Stimulated activated naive CD8-positive, alpha-beta T cell treated with anti-CD3 and anti-CD28 coated beads, Interleukin-15, amount 100 ng/mL, for 72 hours (primary cell): Measurements from ENCODE around the gene ARAP2.

Experiments
- ATAC-seq: fragments of 150-1000 bp; cut with Tn5 transposase; 2 replicates; pipeline ENCODE4 v1.10.0; 2021; ENCODE audit warnings: mild to moderate bottlenecking, moderate library complexity
- DNase-seq, 2 donors: peaks; one replicate each; pipeline ENCODE4 v3.0.0; 2021 to 2022
- H3K27ac Mint-ChIP-seq, 2 donors: one replicate each; pipeline ENCODE4 v1.8.0; 2022; ENCODE audit warnings: mild to moderate bottlenecking in 2 of 2, mixed read lengths in 2 of 2, moderate library complexity in 2 of 2
- H3K27me3 Mint-ChIP-seq: one replicate; pipeline ENCODE4 v1.8.0; 2022; ENCODE audit warnings: mixed read lengths
- H3K4me1 Mint-ChIP-seq: one replicate; pipeline ENCODE4 v1.8.0; 2022; ENCODE audit warnings: mild to moderate bottlenecking, mixed read lengths
- H3K4me3 Mint-ChIP-seq, 2 donors: one replicate each; pipeline ENCODE4 v1.8.0; 2022; ENCODE audit warnings: mild to moderate bottlenecking in 2 of 2, mixed read lengths in 2 of 2, moderate library complexity in 1 of 2
- H3K9me3 Mint-ChIP-seq, 2 donors: one replicate each; pipeline ENCODE4 v1.8.0; 2022; ENCODE audit warnings: mixed read lengths in 2 of 2

The ARAP2 gene

DNA sequence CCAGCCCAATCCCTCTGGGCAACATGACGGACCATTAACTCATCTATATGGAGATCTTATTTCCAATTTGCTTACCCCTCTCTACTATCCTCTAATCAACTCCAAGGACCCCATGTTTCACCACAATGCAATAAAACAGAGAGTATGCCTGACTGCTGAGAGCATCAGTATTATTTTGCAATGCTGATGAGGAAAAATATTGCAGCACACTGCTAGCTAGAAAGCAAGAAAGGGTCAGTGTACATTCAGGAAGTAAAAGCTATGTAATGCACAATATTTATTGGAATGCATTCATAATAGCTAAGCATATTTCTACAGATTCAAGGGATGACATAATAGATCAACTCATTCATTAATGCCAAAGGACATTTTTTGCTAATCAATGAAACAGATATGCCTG lies 33.2 kb downstream of the ARAP2 start:
- ATAC-seq (no peak), DNase-seq (no peak)
- Mint-ChIP-seq H3K27me3 (no peaks in the 10 kb centered on the region), H3K4me3 (no peak overlapping the region), H3K4me1 (peaks cover 50% of the 10 kb centered on the region), H3K27ac (no peak overlapping the region), H3K9me3 (no peaks in the 10 kb centered on the region)

DNA sequence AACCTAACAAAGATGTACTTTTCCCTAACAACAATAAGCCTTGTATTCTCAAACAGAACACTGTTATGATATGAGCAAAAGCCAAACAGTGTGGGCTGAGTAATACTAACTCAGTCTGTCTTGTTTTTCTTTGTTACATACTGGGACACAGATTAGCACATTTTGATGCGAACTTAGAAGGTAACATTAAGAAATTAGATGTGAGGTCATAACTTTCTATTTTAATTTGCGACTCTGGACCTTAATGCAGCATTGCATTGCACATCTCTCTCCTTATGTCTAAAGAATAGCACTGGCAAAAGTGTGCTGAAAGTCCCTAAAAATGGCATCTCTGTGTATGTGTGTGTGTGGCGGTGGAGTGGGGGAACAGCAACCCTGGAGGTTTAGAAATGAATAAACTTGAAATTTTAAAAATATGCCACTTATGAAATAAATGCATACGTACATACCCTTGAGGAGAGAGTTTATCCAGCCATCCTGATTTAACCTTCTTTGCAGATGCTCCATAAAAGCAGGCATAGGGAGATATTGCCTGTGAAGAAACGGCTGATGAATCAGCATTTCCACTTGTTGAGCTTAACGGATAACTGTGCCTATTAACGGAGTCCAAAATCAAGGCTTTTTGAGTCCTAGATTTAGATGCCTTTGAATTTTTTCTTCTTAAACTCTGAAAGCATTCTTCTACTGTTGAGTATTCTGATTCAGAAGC lies 34.2 kb downstream of the ARAP2 start:
- no peak for DNase-seq
- peaks cover 60% of the 10 kb centered on the region for H3K4me1 Mint-ChIP-seq
- peak overlapping the region in 1 of 2 donors; percentile 71 for H3K4me3 Mint-ChIP-seq
- no peaks in the 10 kb centered on the region for H3K9me3 Mint-ChIP-seq
- H3K27me3 Mint-ChIP-seq, result no peaks in the 10 kb centered on the region
- peak; percentile 86 for ATAC-seq
- H3K27ac Mint-ChIP-seq, result peak overlapping the region; percentile 48 to 92

GRCh38 chr4:36208893-36209473 lies 35.3 kb downstream of the ARAP2 start:
- peak in 1 of 2 donors; percentile 32 for DNase-seq
- Mint-ChIP-seq H3K4me3 (peak overlapping the region; percentile 53 to 60), H3K4me1 (peaks cover 58% of the 10 kb centered on the region), H3K27me3 (no peaks in the 10 kb centered on the region), H3K27ac (peak overlapping the region; percentile 34 to 61), H3K9me3 (no peaks in the 10 kb centered on the region)
- peak; percentile 81 for ATAC-seq

DNA sequence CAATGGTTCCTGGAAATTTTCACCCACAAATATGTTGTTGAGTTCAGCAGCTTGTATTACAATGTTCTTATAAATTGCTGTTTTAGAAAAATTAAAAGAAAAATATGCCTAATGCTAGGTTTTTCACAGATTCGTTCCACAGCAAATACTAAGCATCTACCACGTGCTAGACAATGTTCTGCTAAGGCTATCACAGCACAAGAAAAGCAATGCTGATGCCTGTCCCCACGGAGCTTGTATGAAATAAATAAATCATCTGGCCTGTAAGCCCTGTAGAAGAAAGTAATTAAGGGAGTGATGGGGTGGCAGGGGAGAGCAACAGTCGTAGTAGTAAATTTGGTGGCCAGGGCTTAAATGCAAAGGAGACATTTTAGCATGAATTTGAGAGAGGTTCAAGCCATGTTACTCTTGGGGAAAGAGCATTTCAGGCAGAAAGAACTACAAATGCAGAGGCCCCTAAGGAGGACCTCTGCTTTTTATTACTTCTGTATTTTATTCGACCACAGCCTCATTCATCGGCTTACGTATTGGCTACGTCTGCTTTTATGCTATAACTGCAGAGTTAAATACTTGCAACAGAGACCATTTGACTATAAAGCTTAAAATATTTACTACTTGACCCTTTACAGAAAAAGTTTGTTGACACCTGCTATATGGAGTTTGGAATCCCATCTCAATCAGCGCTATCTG lies 36.3 kb downstream of the ARAP2 start:
- Mint-ChIP-seq H3K27me3 (no peaks in the 10 kb centered on the region), H3K4me1 (peaks cover 66% of the 10 kb centered on the region), H3K4me3 (peak overlapping the region; percentile 22 to 42), H3K27ac (no peak overlapping the region), H3K9me3 (no peaks in the 10 kb centered on the region)
- DNase-seq (no peak), ATAC-seq (no peak)

DNA sequence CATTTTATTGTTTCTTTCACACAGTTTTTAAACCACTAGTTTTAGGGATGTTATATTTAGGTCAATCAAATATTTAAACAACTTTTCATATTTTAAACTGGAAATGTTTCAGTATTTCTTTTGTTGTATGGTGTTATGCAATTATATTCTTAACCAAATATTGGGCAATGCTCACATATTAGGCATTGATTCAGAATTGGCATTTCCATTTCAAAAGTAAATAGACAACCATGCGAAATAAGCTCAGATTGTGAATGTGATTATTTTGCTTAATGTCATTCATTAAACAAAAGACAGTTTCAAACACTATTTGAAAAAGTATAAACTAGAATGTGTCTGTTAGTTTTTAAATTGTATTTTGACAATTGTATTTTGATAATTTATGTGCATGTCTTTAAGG lies 36.9 kb downstream of the ARAP2 start:
- peaks cover 66% of the 10 kb centered on the region for H3K4me1 Mint-ChIP-seq
- H3K9me3 Mint-ChIP-seq, result no peaks in the 10 kb centered on the region
- no peaks in the 10 kb centered on the region for H3K27me3 Mint-ChIP-seq
- no peak overlapping the region for H3K4me3 Mint-ChIP-seq
- no peak for DNase-seq
- no peak for ATAC-seq
- H3K27ac Mint-ChIP-seq, result no peak overlapping the region

GRCh38 chr4:36206603-36207311 lies 37.6 kb downstream of the ARAP2 start:
- Mint-ChIP-seq H3K4me3 (no peak overlapping the region), H3K9me3 (no peaks in the 10 kb centered on the region), H3K27me3 (no peaks in the 10 kb centered on the region), H3K4me1 (peaks cover 66% of the 10 kb centered on the region), H3K27ac (no peak overlapping the region)
- DNase-seq (no peak), ATAC-seq (no peak)

DNA sequence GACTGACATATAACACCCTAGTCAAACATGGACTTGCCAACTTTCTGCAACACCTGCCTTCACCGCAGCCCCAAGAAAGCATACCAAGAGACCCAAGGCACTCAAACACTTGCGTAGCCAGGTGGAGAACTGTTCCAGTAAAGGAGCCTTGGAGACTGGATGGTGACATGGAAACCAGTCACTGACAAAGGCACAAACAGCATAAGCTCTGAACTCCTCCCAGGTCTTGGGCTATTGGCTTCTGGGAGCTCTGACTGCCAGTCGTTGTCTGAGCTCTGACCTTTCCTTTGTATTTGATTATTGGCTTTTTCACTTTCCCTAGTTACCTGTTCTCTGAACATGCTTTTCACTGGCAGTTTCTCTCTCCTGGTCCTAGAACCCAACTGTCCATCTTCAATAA lies 38.3 kb downstream of the ARAP2 start:
- Mint-ChIP-seq H3K27ac (no peak overlapping the region), H3K9me3 (no peaks in the 10 kb centered on the region), H3K4me3 (no peak overlapping the region), H3K4me1 (peaks cover 64% of the 10 kb centered on the region), H3K27me3 (no peaks in the 10 kb centered on the region)
- no peak for DNase-seq
- no peak for ATAC-seq

GRCh38 chr4:36198861-36199260 lies 45.5 kb downstream of the ARAP2 start:
- H3K9me3 Mint-ChIP-seq, result no peaks in the 10 kb centered on the region
- H3K27me3 Mint-ChIP-seq, result no peaks in the 10 kb centered on the region
- H3K4me1 Mint-ChIP-seq, result peaks cover 26% of the 10 kb centered on the region
- H3K4me3 Mint-ChIP-seq, result no peak overlapping the region
- H3K27ac Mint-ChIP-seq, result peak overlapping the region in 1 of 2 donors; percentile 42
- DNase-seq (no peak), ATAC-seq (peak; percentile 5)

DNA sequence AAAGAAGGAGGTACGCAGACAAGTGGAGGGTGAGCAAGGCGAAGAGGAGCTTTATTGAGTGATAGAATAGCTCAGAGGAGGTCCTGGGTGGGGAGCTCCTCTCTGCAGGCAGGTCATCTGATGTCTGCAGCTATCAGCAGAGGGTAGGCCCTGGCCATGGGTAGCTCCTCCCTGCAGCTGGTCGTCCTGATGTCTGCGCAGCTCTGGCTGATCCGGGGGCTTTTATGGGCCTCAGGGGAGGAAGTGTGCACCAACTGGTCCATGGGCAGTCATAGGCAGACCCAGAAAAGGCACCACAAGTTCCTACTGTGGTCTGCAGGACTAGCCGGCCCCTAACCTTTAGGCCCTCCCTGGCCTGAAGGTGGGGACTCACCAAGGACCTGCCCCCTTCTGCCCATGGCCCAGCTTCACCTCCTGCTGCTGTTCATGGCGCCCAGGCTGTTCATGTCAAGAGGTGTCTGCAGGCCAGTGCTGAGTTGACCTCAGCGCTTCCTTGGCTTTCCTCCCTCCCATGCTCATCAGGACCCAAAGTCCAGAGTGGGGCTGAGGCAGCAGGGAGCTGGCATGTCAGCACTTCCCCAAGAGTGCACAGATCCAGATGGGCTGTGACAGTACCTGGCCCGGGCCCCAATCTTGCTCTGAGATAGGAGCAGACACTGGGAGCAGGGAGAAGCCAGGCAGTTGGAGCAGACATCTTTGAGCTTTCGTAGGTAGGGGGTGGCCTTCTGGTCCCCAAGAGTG lies 46.1 kb downstream of the ARAP2 start:
- no peak overlapping the region for H3K27ac Mint-ChIP-seq
- DNase-seq, result no peak
- H3K9me3 Mint-ChIP-seq, result no peaks in the 10 kb centered on the region
- ATAC-seq, result peak; percentile 46
- H3K4me1 Mint-ChIP-seq, result peaks cover 20% of the 10 kb centered on the region
- no peaks in the 10 kb centered on the region for H3K27me3 Mint-ChIP-seq
- H3K4me3 Mint-ChIP-seq, result no peak overlapping the region

- DNase-seq (no peak), ATAC-seq (peak; percentile 35)
- no peak overlapping the region for H3K27ac Mint-ChIP-seq
- no peaks in the 10 kb centered on the region for H3K27me3 Mint-ChIP-seq
- H3K9me3 Mint-ChIP-seq, result no peaks in the 10 kb centered on the region
- no peak overlapping the region for H3K4me3 Mint-ChIP-seq
- peaks cover 19% of the 10 kb centered on the region for H3K4me1 Mint-ChIP-seq
Observed at GRCh38 chr4:36197501-36197900, 46.8 kb downstream of the ARAP2 start.

DNA sequence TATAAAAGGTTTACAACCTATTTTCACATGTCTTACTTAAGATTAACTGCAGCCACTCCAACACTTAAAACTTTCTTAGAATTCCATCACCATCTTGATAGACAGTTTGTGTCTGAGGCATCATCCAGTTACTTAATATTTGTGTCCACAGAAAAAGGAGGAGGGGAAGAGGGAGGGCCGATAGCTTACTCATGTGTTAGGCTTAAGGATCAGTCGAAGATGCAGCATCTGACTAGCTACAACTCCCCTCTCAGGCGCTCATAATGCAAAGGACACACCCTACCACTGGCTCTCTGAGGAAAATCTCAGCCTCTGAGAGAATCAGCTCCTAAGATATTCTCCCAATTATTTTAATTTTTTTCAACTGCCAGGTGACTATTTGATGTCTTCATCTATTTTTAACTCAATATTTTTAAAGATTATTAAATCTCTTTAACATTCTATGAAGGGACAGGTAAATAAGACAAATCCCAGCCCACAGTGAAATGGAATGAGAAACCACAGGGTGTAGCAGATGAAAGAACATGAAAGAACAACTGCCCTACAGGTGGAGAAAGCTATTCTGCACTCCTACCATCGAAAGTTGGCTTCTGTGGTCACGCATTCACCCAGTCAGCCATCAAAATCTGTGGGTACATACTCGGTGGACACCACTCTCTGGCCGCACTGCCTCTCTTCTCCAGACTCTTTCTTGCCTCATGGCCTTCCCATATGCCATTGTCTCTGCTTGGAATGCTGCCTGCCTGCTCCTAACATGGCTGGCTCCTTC lies 48.0 kb downstream of the ARAP2 start:
- Mint-ChIP-seq H3K27ac (peak overlapping the region in 1 of 2 donors; percentile 3), H3K4me1 (peaks cover 25% of the 10 kb centered on the region), H3K4me3 (no peak overlapping the region), H3K9me3 (no peaks in the 10 kb centered on the region), H3K27me3 (no peaks in the 10 kb centered on the region)
- ATAC-seq, result no peak
- DNase-seq, result no peak

- Mint-ChIP-seq H3K27ac (no peak overlapping the region), H3K27me3 (no peaks in the 10 kb centered on the region), H3K4me3 (no peak overlapping the region), H3K4me1 (peaks cover 48% of the 10 kb centered on the region), H3K9me3 (no peaks in the 10 kb centered on the region)
- no peak for DNase-seq
- ATAC-seq, result no peak
Observed at GRCh38 chr4:36192922-36193321, 51.4 kb downstream of the ARAP2 start.

DNA sequence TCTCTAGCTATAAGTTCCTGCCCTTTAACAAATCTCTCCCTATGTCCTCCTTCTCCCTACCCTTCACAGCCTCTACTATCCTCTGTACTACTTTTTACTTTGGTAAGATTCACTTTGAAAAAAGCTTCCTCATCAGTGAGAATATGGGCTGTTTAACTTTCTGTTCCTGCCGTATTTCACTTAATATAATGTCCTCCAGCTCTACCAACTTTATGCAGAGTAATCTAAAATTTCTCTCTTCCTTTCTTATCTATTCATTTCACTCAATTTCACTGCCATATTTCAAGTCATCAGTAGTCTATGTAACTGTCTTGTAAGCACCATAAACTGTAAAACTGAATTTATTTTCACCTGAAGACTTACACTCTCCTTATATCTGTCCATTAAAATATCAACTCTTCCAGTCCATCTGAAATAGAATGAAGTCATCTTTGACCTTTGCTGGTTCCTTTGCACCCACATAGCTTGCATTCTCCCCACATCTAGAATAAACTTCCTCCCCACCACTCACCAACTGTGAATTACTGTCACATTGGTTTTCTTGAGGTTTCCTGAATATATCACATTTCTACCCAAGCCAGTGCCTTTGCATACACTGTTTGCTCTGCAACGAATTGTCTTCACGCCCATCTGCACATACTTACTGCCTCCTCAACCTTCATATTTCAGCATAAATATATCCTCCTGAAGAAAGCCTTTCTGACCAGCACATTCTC lies 54.6 kb downstream of the ARAP2 start:
- H3K4me3 Mint-ChIP-seq, result peak overlapping the region; percentile 17 to 26
- no peaks in the 10 kb centered on the region for H3K27me3 Mint-ChIP-seq
- peaks cover 29% of the 10 kb centered on the region for H3K4me1 Mint-ChIP-seq
- ATAC-seq, result peak; percentile 95
- H3K27ac Mint-ChIP-seq, result peak overlapping the region in 1 of 2 donors; percentile 0
- no peaks in the 10 kb centered on the region for H3K9me3 Mint-ChIP-seq
- peak in 1 of 2 donors; percentile 21 for DNase-seq

- no peak for DNase-seq
- Mint-ChIP-seq H3K27me3 (no peaks in the 10 kb centered on the region), H3K4me3 (no peak overlapping the region), H3K4me1 (peaks cover 29% of the 10 kb centered on the region), H3K27ac (peak overlapping the region in 1 of 2 donors; percentile 9), H3K9me3 (no peaks in the 10 kb centered on the region)
- no peak for ATAC-seq
Observed at GRCh38 chr4:36187723-36188333, 56.5 kb downstream of the ARAP2 start.
